ENCODE results near the gene ANXA6. TPM values are rescaled to one million over a fixed set of nuclear protein-coding genes. Genes with fewer than 3 reads are reported as not detected.

The ANXA6 gene
- total RNA-seq, 2 donors from 2014 or later, result 127 to 171 TPM

- Mint-ChIP-seq H3K9me3 (no peaks in the 10 kb centered on the region), H3K27me3 (ENCODE audit: low read depth) (no peaks in the 10 kb centered on the region), H3K27ac (no peak overlapping the region), H3K36me3 (ENCODE audit: insufficient read depth in 2 of 2) (no peaks in the 10 kb centered on the region), H3K4me3 (no peak overlapping the region), H3K4me1 (ENCODE audit: low read depth) (peaks cover 17% of the 10 kb centered on the region)
- ATAC-seq (replicated peaks in 1 of 2) (no peak), DNase-seq (no peak)
Measured at GRCh38 chr5:151174612-151175101, 17.1 kb upstream of the ANXA6 start.

- H3K36me3 Mint-ChIP-seq (ENCODE audit: insufficient read depth in 2 of 2), result no peaks in the 10 kb centered on the region
- H3K9me3 Mint-ChIP-seq, result no peaks in the 10 kb centered on the region
- DNase-seq, result no peak
- H3K4me3 Mint-ChIP-seq, result no peak overlapping the region
- H3K27me3 Mint-ChIP-seq (ENCODE audit: low read depth), result no peaks in the 10 kb centered on the region
- H3K4me1 Mint-ChIP-seq (ENCODE audit: low read depth), result peaks cover 20% of the 10 kb centered on the region
- no peak for ATAC-seq (replicated peaks in 1 of 2)
- no peak overlapping the region for H3K27ac Mint-ChIP-seq
Measured at GRCh38 chr5:151173711-151174611, 16.4 kb upstream of the ANXA6 start.

GRCh38 chr5:151171529-151171928 lies 13.9 kb upstream of the ANXA6 start:
- Mint-ChIP-seq H3K27ac (peak overlapping the region; percentile 31), H3K36me3 (ENCODE audit: insufficient read depth in 2 of 2) (no peaks in the 10 kb centered on the region)
- ATAC-seq (replicated peaks in 1 of 2), result no peak

GRCh38 chr5:151168602-151169344 lies 11.2 kb upstream of the ANXA6 start:
- Mint-ChIP-seq H3K9me3 (no peaks in the 10 kb centered on the region), H3K4me3 (no peak overlapping the region), H3K27ac (no peak overlapping the region), H3K27me3 (ENCODE audit: low read depth) (no peaks in the 10 kb centered on the region), H3K36me3 (ENCODE audit: insufficient read depth in 2 of 2) (no peaks in the 10 kb centered on the region), H3K4me1 (ENCODE audit: low read depth) (peaks cover 30% of the 10 kb centered on the region)
- no peak for ATAC-seq (replicated peaks in 1 of 2)
- DNase-seq, result no peak

More at GRCh38 chr5:151171529-151171928, 13.9 kb upstream of the ANXA6 start:
- H3K4me1 Mint-ChIP-seq (ENCODE audit: low read depth), result peaks cover 20% of the 10 kb centered on the region
- DNase-seq, result no peak
- no peaks in the 10 kb centered on the region for H3K9me3 Mint-ChIP-seq
- H3K4me3 Mint-ChIP-seq, result no peak overlapping the region
- no peaks in the 10 kb centered on the region for H3K27me3 Mint-ChIP-seq (ENCODE audit: low read depth)

- no peak overlapping the region for H3K27ac Mint-ChIP-seq
- no peak for ATAC-seq (replicated peaks in 1 of 2)
- no peak for DNase-seq
Measured at GRCh38 chr5:151167022-151167421, 9.4 kb upstream of the ANXA6 start.

GRCh38 chr5:151164687-151165392 lies 7.3 kb upstream of the ANXA6 start:
- no peaks in the 10 kb centered on the region for H3K27me3 Mint-ChIP-seq (ENCODE audit: low read depth)
- peaks cover 25% of the 10 kb centered on the region for H3K4me1 Mint-ChIP-seq (ENCODE audit: low read depth)
- ATAC-seq (replicated peaks in 1 of 2) (peak; percentile 94), DNase-seq (peak; percentile 79 to 81)
- no peak overlapping the region for H3K4me3 Mint-ChIP-seq
- no peak overlapping the region for H3K27ac Mint-ChIP-seq
- no peaks in the 10 kb centered on the region for H3K36me3 Mint-ChIP-seq (ENCODE audit: insufficient read depth in 2 of 2)
- H3K9me3 Mint-ChIP-seq, result no peaks in the 10 kb centered on the region

More at GRCh38 chr5:151167022-151167421, 9.4 kb upstream of the ANXA6 start:
- Mint-ChIP-seq H3K27me3 (ENCODE audit: low read depth) (no peaks in the 10 kb centered on the region), H3K4me3 (no peak overlapping the region), H3K9me3 (no peaks in the 10 kb centered on the region), H3K36me3 (ENCODE audit: insufficient read depth in 2 of 2) (no peaks in the 10 kb centered on the region), H3K4me1 (ENCODE audit: low read depth) (peaks cover 30% of the 10 kb centered on the region)

- ATAC-seq (replicated peaks in 1 of 2) (no peak), DNase-seq (no peak)
- no peak overlapping the region for H3K4me3 Mint-ChIP-seq
- peaks cover 42% of the 10 kb centered on the region for H3K4me1 Mint-ChIP-seq (ENCODE audit: low read depth)
- no peaks in the 10 kb centered on the region for H3K36me3 Mint-ChIP-seq (ENCODE audit: insufficient read depth in 2 of 2)
- H3K27me3 Mint-ChIP-seq (ENCODE audit: low read depth), result no peaks in the 10 kb centered on the region
- no peak overlapping the region for H3K27ac Mint-ChIP-seq
- no peaks in the 10 kb centered on the region for H3K9me3 Mint-ChIP-seq
Measured at GRCh38 chr5:151162776-151163175, 5.2 kb upstream of the ANXA6 start.

- Mint-ChIP-seq H3K36me3 (ENCODE audit: insufficient read depth in 2 of 2) (peaks cover 2 to 3% of the 10 kb centered on the region in 2 donors), H3K4me1 (ENCODE audit: low read depth) (peaks cover 59% of the 10 kb centered on the region), H3K4me3 (peak overlapping the region; percentile 42 to 98), H3K27ac (peak overlapping the region; percentile 78), H3K27me3 (ENCODE audit: low read depth) (no peaks in the 10 kb centered on the region), H3K9me3 (no peaks in the 10 kb centered on the region)
- no peak for DNase-seq
- no peak for ATAC-seq (replicated peaks in 1 of 2)
Measured at GRCh38 chr5:151159649-151160373, 2.2 kb upstream of the ANXA6 start.

GRCh38 chr5:151158287-151158661 lies 695 bp upstream of the ANXA6 start:
- peak overlapping the region; percentile 95 to 98 for H3K4me3 Mint-ChIP-seq
- H3K9me3 Mint-ChIP-seq, result no peaks in the 10 kb centered on the region
- ATAC-seq (replicated peaks in 1 of 2), result no peak
- peaks cover 2 to 6% of the 10 kb centered on the region in 2 donors for H3K36me3 Mint-ChIP-seq (ENCODE audit: insufficient read depth in 2 of 2)
- H3K27ac Mint-ChIP-seq, result peak overlapping the region; percentile 94
- peaks cover 68% of the 10 kb centered on the region for H3K4me1 Mint-ChIP-seq (ENCODE audit: low read depth)
- H3K27me3 Mint-ChIP-seq (ENCODE audit: low read depth), result no peaks in the 10 kb centered on the region
- peak in 1 of 2 donors; percentile 22 for DNase-seq

GRCh38 chr5:151156507-151157420 lies 815 bp downstream of the ANXA6 start:
- Mint-ChIP-seq H3K36me3 (ENCODE audit: insufficient read depth in 2 of 2) (peaks cover 4 to 7% of the 10 kb centered on the region in 2 donors), H3K27me3 (ENCODE audit: low read depth) (no peaks in the 10 kb centered on the region), H3K9me3 (no peaks in the 10 kb centered on the region), H3K4me3 (peak overlapping the region; percentile 95 to 98), H3K4me1 (ENCODE audit: low read depth) (peaks cover 83% of the 10 kb centered on the region), H3K27ac (peak overlapping the region; percentile 98)
- DNase-seq (peak; percentile 39 to 43), ATAC-seq (replicated peaks in 1 of 2) (peak; percentile 6 to 10)

- no peak for ATAC-seq (replicated peaks in 1 of 2)
- H3K27me3 Mint-ChIP-seq (ENCODE audit: low read depth), result no peaks in the 10 kb centered on the region
- H3K4me1 Mint-ChIP-seq (ENCODE audit: low read depth), result peaks cover 91% of the 10 kb centered on the region
- peak overlapping the region; percentile 95 to 98 for H3K4me3 Mint-ChIP-seq
- H3K27ac Mint-ChIP-seq, result peak overlapping the region; percentile 98
- no peaks in the 10 kb centered on the region for H3K9me3 Mint-ChIP-seq
- H3K36me3 Mint-ChIP-seq (ENCODE audit: insufficient read depth in 2 of 2), result peaks cover 4 to 7% of the 10 kb centered on the region in 2 donors
- peak in 1 of 2 donors; percentile 29 for DNase-seq
Measured at GRCh38 chr5:151155775-151156506, 1.6 kb downstream of the ANXA6 start.

Data from activated T-cell treated with anti-CD3 and anti-CD28 coated beads, Interleukin-2, amount 50 U/mL, for 72 hours (primary cell).